Measurements from ENCODE around the gene RAB10.
"Not testable (repeated sequence)": the region's sequence is repeated elsewhere in the genome, so short reads cannot be mapped to it uniquely, and the experiment has no call there.

The RAB10 gene

DNA sequence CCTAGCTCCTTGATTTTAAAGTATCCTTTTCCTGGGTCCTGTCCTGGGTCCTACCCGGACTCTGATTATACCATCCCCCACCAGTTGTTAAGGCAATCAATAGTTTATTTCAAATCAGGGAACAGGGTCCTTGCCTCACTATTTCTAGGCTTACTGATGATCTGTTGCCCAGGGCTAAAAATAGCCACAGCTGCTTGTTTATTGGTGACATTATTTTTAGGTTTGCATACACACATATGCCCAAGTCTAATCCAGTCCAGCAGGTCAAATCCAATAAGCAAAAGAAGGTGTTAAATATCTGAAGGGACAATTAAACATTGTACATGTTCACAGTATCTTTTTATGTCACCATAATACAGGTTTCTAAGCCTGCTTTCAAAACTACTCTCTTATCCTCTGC, 66.0 kb downstream of the RAB10 start:
- DNase-seq, result no peak

GRCh38 chr2:26100384-26100783, 66.5 kb downstream of the RAB10 start:
- no peak for DNase-seq

DNA sequence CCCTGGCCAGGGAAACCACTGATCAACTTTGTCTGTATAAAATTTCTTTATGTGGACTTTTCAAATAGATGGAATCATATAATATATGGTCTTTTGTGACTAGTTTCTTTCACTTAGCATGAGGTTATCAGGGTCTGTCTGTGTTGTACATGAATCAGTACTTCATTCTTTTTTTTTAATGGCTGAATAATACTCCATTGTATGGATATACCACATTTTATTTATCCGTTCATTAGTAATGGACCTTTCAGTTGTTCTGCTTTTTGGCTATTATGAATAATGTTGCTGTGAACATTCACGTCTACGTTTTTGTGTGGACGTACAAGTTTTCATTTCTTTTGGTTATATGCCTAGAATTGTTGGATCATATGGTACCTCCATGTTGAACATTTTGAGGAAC, 69.9 kb downstream of the RAB10 start:
- DNase-seq, result no peak

GRCh38 chr2:26108701-26109100, 74.8 kb downstream of the RAB10 start:
- DNase-seq, result not testable (repeated sequence)

DNA sequence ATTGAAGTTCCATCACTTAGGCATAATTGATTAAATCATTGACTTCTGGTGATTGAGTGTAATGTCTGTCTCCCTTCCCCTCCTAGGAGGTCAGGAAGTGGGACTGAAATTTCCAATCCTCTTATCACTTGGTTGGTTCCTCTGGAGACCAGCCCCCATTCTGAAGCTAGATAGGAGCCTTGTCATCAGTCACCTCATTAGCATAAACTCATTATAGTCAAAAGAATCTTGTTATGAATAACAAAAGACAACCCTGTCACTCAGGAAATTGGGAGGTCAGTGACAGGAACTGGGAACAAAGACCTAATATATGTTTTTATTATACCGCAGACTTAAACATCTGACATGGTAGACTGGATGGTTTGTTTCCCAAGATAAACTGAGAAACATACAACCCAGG, 78.3 kb downstream of the RAB10 start:
- no peak for DNase-seq

DNA sequence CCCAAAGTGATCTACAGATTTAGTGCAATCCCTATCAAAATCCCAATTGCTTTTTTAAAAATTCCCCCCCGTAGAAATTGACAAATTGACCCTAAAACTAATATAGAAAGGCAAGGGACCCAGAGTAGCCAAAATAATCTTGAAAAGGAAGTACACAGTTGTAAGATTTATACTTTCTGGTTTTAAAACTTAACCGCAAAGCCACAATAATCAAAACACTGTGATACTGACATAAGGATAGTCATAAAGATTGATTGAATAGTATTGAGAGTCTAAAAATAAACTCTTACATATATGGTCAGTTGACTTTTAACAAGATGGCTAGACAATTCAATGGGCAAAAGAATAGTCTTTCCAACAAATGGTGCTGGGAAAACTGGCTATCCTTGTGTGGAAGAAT, 80.3 kb downstream of the RAB10 start:
- DNase-seq, result no peak

GRCh38 chr2:26118682-26119081, 84.8 kb downstream of the RAB10 start:
- DNase-seq, result no peak

- DNase-seq, result no peak
Measured at GRCh38 chr2:26119521-26119920, 85.6 kb downstream of the RAB10 start.

GRCh38 chr2:26122630-26123029, 88.7 kb downstream of the RAB10 start:
- DNase-seq, result no peak

- no peak for DNase-seq
Measured at GRCh38 chr2:26123426-26123825, 89.5 kb downstream of the RAB10 start.

GRCh38 chr2:26126074-26126473, 92.2 kb downstream of the RAB10 start:
- DNase-seq, result no peak

- DNase-seq, result no peak
Measured at GRCh38 chr2:26128176-26128575, 94.3 kb downstream of the RAB10 start.

- DNase-seq, result no peak
Measured at GRCh38 chr2:26130763-26131162, 96.9 kb downstream of the RAB10 start.

- no peak for DNase-seq
Measured at GRCh38 chr2:26136451-26136850, 102.6 kb downstream of the RAB10 start.

DNA sequence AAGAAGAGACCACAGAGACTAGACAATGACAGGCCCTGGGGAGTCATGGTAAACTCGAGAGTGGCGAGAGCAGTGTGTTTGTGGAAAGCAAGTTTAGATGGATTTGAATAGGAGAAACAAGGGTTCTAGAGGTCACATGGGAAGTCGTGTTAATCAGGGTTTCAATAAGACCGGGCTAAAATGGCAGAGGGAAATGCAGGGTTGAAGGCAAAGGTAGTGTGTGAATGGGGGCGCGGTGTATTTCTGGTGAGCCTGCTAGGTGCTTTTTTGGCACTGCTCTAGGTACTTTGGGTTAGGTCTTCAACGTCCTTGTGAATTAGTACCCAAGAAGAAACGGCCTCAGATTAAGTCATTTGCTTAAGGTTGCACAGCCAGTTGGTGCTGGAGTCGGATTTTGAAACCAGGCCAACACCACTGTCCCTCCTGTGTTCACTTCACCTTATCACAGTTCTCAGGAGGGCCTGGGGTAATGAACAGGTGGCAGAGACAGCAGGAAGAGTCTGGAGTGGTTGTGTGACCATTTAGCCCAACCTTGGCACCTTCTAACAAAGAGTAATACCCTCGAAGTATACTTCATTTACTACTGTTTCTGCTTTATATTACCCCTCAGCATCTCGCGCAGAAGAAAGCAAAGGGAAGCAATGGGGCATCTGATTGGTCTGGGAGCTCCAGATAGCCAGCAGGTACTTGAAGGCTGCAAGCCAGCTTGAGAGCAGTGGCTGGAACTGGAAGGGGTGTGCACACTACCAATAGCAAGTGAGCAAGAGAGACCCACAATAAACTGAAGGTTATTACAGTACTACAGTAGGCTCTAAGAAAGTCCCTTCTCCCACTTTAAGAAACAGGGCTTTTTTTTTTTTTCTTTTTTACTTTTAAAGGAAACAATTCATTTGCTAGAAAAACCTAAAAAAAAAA, 105.6 kb downstream of the RAB10 start:
- DNase-seq, result no peak

GRCh38 chr2:26141145-26141769, 107.4 kb downstream of the RAB10 start:
- DNase-seq, result no peak

- no peak for DNase-seq
Measured at GRCh38 chr2:26144031-26144430, 110.1 kb downstream of the RAB10 start.

GRCh38 chr2:26144953-26145680, 111.2 kb downstream of the RAB10 start:
- DNase-seq, result peak; percentile 71

DNA sequence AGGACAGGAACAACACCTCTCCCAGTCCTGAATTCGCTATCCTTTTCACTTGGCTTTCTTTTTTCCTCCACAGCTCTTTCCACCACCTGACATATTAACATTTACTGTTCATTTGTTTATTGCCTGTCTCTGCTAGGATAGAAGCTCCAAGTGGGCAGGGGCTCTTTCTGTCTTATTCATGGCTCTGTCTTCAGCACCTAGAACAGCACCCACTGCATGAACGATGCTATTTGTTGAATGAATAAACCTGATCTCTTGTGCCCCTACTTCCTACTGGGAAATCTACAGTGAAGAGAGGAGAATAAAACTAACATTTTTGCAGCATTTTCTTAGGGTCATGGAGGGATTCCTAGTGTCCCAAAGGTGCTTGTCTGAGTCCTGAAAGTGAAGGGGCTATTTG, 114.6 kb downstream of the RAB10 start:
- DNase-seq, result no peak

GRCh38 chr2:26150243-26150642, 116.4 kb downstream of the RAB10 start:
- no peak for DNase-seq

- DNase-seq, result no peak
Measured at GRCh38 chr2:26157580-26157979, 123.7 kb downstream of the RAB10 start.

DNA sequence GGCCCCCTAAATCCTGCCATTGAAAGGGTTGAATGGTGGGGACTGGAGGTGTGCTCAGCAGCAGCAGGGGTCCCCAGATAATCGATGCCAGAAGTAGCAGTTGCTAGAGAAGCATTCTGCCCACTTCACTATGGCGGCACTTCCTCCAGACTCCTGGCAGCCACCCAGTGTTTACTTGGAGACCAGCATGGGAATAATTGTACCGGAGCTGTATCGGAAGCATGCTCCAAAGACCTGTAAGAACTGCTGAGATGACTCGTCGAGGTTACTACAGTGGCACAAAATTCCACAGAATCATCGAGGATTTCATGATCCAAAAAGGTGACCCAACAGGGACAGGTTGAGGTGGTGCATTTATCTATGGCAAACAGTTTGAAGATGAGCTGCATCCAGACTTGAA, 128.0 kb downstream of the RAB10 start:
- DNase-seq, result no peak

GRCh38 chr2:26162963-26163362, 129.1 kb downstream of the RAB10 start:
- no peak for DNase-seq

GRCh38 chr2:26164231-26164630, 130.3 kb downstream of the RAB10 start:
- DNase-seq, result no peak
